ENCODE data around the gene ACADVL.

- no peak for TF ChIP-seq CTCF (IDR thresholded peaks at IDR 0.05)
- TF ChIP-seq EZH2 (IDR thresholded peaks at IDR 0.05; ENCODE audit: borderline replicate concordance, insufficient read depth, low read depth, low read length, poor library complexity, severe bottlenecking), result no peak
These were observed 41.7 kb upstream of the ACADVL start for GRCh38 chr17:7177954-7178477.

Measured in B cell (primary cell).